B cell (primary cell): ENCODE data around the gene CEP63. TPM values are rescaled to one million over a fixed set of nuclear protein-coding genes. Genes with fewer than 3 reads are reported as not detected.

Experiments
- ATAC-seq: fragments of 200-7000 bp; cut with Tn5 transposase; one replicate; pipeline ENCODE4 v1.10.0; 2021; ENCODE audit warnings: low read depth, mild to moderate bottlenecking, moderate number of reproducible peaks, moderate library complexity
- CTCF ChIA-PET: fragments of 350-600 bp; sonication (Branson Sonifier 250); formaldehyde crosslinking; loops from one replicate; lab custom pipeline; 2021; ENCODE audit warnings: antibody characterized with exemption, inconsistent platforms; lab: Charles Lee
- POLR2A ChIA-PET: fragments of 350-600 bp; sonication (Branson Sonifier 250); formaldehyde crosslinking; loops from one replicate; lab custom pipeline; 2021; ENCODE audit warnings: antibody characterized with exemption; lab: Charles Lee
- DNase-seq: peaks from one replicate; pipeline ENCODE4 v3.0.0; 2013
- H2AFZ ChIP-seq: 2 replicates; pipeline ENCODE4 v1.6.1; 2012; ENCODE audit warnings: mild to moderate bottlenecking, low read depth, low read length; ENCODE audit not compliant: insufficient read depth, poor library complexity, severe bottlenecking
- H3K27ac ChIP-seq, 2 donors: 1 replicate in 1 of 2; 2 replicates in 1 of 2; pipeline ENCODE4 v1.5.1; 2012 to 2013; ENCODE audit warnings: low read length in 2 of 2, mild to moderate bottlenecking in 2 of 2, moderate library complexity in 1 of 2
- H3K27me3 ChIP-seq, 4 experiments: fragments of 200-600 bp in 1 of 4; sonication (generic) in 1 of 4; replicated peaks in 1 of 4; 1 replicate in 2 of 4; 2 replicates in 2 of 4; pipeline versions ENCODE4 v1.6.1 to v1.7.0; 2013 to 2016; ENCODE audit warnings: low read length in 3 of 4, mild to moderate bottlenecking in 2 of 4, mixed read lengths in 1 of 4, moderate library complexity in 1 of 4; ENCODE audit not compliant: insufficient read depth in 4 of 4, control insufficient read depth in 3 of 4; ENCODE audit errors: control extremely low read depth in 1 of 4
- H3K36me3 ChIP-seq, 2 experiments: replicated peaks in 1 of 2; 1 replicate in 1 of 2; 2 replicates in 1 of 2; pipeline versions ENCODE4 v1.6.1 to v1.7.1; 2013; ENCODE audit warnings: low read length in 1 of 2; ENCODE audit not compliant: insufficient read depth in 2 of 2, control insufficient read depth in 1 of 2; ENCODE audit errors: control extremely low read depth in 1 of 2, extremely low read depth in 1 of 2
- H3K4me1 ChIP-seq, 2 donors: fragments of 200-600 bp in 1 of 2; sonication (generic) in 1 of 2; 1 replicate in 1 of 2; 2 replicates in 1 of 2; pipeline versions ENCODE4 v1.5.1 to v1.6.1; 2013 to 2017; ENCODE audit warnings: low read length in 2 of 2; ENCODE audit not compliant: control insufficient read depth in 2 of 2, insufficient read depth in 2 of 2
- H3K4me2 ChIP-seq: replicated peaks from 2 replicates; pipeline ENCODE3; 2012; ENCODE audit warnings: mild to moderate bottlenecking, low read depth, low read length; ENCODE audit not compliant: poor library complexity, severe bottlenecking
- H3K4me3 ChIP-seq, 5 experiments: fragments of 200-600 bp in 1 of 5; sonication (generic) in 1 of 5; 1 replicate in 3 of 5; 2 replicates in 2 of 5; pipeline versions ENCODE4 v1.5.1 to v1.7.0; 2011 to 2016; ENCODE audit warnings: low read length in 4 of 5, mild to moderate bottlenecking in 4 of 5, low read depth in 2 of 5, control low read depth in 1 of 5, moderate library complexity in 1 of 5; ENCODE audit not compliant: insufficient read depth in 1 of 5; ENCODE audit errors: control extremely low read depth in 1 of 5, extremely low read depth in 1 of 5
- H3K79me2 ChIP-seq: fragments of 200-600 bp; sonication (generic); one replicate; pipeline ENCODE4 v1.6.0; 2016; ENCODE audit warnings: low read length; ENCODE audit not compliant: control insufficient read depth, insufficient read depth
- H3K9ac ChIP-seq: fragments of 200-600 bp; sonication (generic); 2 replicates; pipeline ENCODE4 v1.6.1; 2017; ENCODE audit warnings: mild to moderate bottlenecking, low read length, moderate library complexity
- H3K9me3 ChIP-seq, 3 donors: one replicate each; pipeline versions ENCODE4 v1.6.1 to v1.7.1; 2013; ENCODE audit warnings: low read length in 2 of 3; ENCODE audit not compliant: control insufficient read depth in 2 of 3, insufficient read depth in 1 of 3; ENCODE audit errors: control extremely low read depth in 1 of 3
- H4K20me1 ChIP-seq: 2 replicates; pipeline ENCODE4 v1.6.0; 2012; ENCODE audit warnings: mild to moderate bottlenecking, low read length; ENCODE audit not compliant: insufficient read depth, control insufficient read depth, poor library complexity, severe bottlenecking
- H3K27ac Mint-ChIP-seq: one replicate; pipeline ENCODE4 v1.8.0; 2021; ENCODE audit warnings: mixed read lengths
- H3K27me3 Mint-ChIP-seq: one replicate; pipeline ENCODE4 v1.8.0; 2021; ENCODE audit warnings: mixed read lengths
- H3K4me1 Mint-ChIP-seq: one replicate; pipeline ENCODE4 v1.8.0; 2021; ENCODE audit warnings: mixed read lengths
- H3K4me3 Mint-ChIP-seq: one replicate; pipeline ENCODE4 v1.8.0; 2021; ENCODE audit warnings: mixed read lengths
- H3K9me3 Mint-ChIP-seq: one replicate; pipeline ENCODE4 v1.8.0; 2022; ENCODE audit warnings: mixed read lengths; ENCODE audit not compliant: insufficient read depth
- CTCF ChIP-seq: fragments of 200-600 bp; IDR thresholded peaks from one replicate; pipeline ENCODE4 v1.8.0; 2022; ENCODE audit warnings: antibody characterized with exemption, mild to moderate bottlenecking
- EZH2 ChIP-seq: IDR thresholded peaks from 2 replicates; pipeline ENCODE4 v1.6.1; 2012; ENCODE audit warnings: borderline replicate concordance, low read depth, mild to moderate bottlenecking, moderate library complexity, low read length; ENCODE audit not compliant: insufficient read depth, poor library complexity, severe bottlenecking
- WGBS: methylation state at CpG from one replicate; pipeline ENCODE4 v1.1.5; 2013; ENCODE audit warnings: missing lambda C conversion rate; ENCODE audit not compliant: insufficient coverage; 5-methylcytosine and 5-hydroxymethylcytosine counted together
- intact Hi-C: fragments of 100-400 bp; cut with micrococcal nuclease; formaldehyde crosslinking; loops from one replicate; pipeline ENCODE4 v1.10.0; 2022
- polyA plus RNA-seq: library from polyadenylated mRNA; depleted of rRNA; stranded (reverse); fragments of >200 nt; gene quantifications from 2 replicates; pipeline ENCODE4 v1.2.3, GENCODE V29; 2012
- total RNA-seq, 2 donors: library from RNA; stranded (reverse); fragments of 120-200 nt in 1 of 2; gene quantifications; 1 replicate in 1 of 2; 2 replicates in 1 of 2; pipeline versions ENCODE4 v1.2.3 to v1.2.4, GENCODE V29; 2013 to 2022

CEP63 gene
- total and polyA plus RNA-seq, 2 donors (not counting 1 experiment from before 2014, with no cell fraction given), result 9.6 to 35.6 TPM

- Histone ChIP-seq H2AFZ (no peak overlapping the region), H3K27ac (no peak overlapping the region), H3K9me3 (no peaks in the 10 kb centered on the region), H3K4me3 (no peak overlapping the region), H3K4me1 (no peaks in the 10 kb centered on the region), H3K9ac (no peak overlapping the region), H3K79me2 (no peaks in the 10 kb centered on the region), H4K20me1 (no peaks in the 10 kb centered on the region), H3K27me3 (peaks cover 0 to 4% (median 0%) of the 10 kb centered on the region in 4 experiments), H3K4me2 (no peak overlapping the region), H3K36me3 (no peaks in the 10 kb centered on the region)
- H3K27me3 Mint-ChIP-seq, result no peaks in the 10 kb centered on the region
- no peak overlapping the region for H3K27ac Mint-ChIP-seq
- DNase-seq (no peak), ATAC-seq (no peak)
- H3K9me3 Mint-ChIP-seq, result no peaks in the 10 kb centered on the region
- POLR2A ChIA-PET, result no interaction called here
- CTCF ChIA-PET, result no interaction called here
- H3K4me1 Mint-ChIP-seq, result no peaks in the 10 kb centered on the region
- no peak overlapping the region for H3K4me3 Mint-ChIP-seq
- TF ChIP-seq EZH2 (no peak), CTCF (no peak)
- intact Hi-C loops, result no loop called here
- 35% methylated on average over 10 of the region's 12 CpGs for WGBS
Observed at GRCh38 chr3:134606033-134607025, 120.5 kb downstream of the CEP63 start.
